GM20000 (cell line): ENCODE measurements around the gene ART1.

Source experiments
- DNase-seq: peaks from one replicate; pipeline ENCODE4 v3.0.0; 2012; ENCODE audit warnings: low spot score
- TF ChIP-seq, protein P1 (sequence below): IDR thresholded peaks from 2 replicates; pipeline ENCODE4 v1.5.1; 2012; ENCODE audit warnings: mild to moderate bottlenecking, control low read depth; ENCODE audit errors: extremely low read depth, missing control alignments

Gene ART1

GRCh38 chr11:3709977-3710376 is 65.0 kb downstream of the ART1 start:
- no peak for DNase-seq
- TF ChIP-seq, protein P1, sequence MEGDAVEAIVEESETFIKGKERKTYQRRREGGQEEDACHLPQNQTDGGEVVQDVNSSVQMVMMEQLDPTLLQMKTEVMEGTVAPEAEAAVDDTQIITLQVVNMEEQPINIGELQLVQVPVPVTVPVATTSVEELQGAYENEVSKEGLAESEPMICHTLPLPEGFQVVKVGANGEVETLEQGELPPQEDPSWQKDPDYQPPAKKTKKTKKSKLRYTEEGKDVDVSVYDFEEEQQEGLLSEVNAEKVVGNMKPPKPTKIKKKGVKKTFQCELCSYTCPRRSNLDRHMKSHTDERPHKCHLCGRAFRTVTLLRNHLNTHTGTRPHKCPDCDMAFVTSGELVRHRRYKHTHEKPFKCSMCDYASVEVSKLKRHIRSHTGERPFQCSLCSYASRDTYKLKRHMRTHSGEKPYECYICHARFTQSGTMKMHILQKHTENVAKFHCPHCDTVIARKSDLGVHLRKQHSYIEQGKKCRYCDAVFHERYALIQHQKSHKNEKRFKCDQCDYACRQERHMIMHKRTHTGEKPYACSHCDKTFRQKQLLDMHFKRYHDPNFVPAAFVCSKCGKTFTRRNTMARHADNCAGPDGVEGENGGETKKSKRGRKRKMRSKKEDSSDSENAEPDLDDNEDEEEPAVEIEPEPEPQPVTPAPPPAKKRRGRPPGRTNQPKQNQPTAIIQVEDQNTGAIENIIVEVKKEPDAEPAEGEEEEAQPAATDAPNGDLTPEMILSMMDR: no peak

- TF ChIP-seq, protein P1: no peak
- no peak for DNase-seq
These were observed 65.7 kb downstream of the ART1 start for GRCh38 chr11:3710485-3711259.

GRCh38 chr11:3712274-3712673 is 67.3 kb downstream of the ART1 start:
- no peak for DNase-seq
- TF ChIP-seq, protein P1: no peak
